Measurements from ENCODE around the gene ITGBL1.

ITGBL1 gene

DNA sequence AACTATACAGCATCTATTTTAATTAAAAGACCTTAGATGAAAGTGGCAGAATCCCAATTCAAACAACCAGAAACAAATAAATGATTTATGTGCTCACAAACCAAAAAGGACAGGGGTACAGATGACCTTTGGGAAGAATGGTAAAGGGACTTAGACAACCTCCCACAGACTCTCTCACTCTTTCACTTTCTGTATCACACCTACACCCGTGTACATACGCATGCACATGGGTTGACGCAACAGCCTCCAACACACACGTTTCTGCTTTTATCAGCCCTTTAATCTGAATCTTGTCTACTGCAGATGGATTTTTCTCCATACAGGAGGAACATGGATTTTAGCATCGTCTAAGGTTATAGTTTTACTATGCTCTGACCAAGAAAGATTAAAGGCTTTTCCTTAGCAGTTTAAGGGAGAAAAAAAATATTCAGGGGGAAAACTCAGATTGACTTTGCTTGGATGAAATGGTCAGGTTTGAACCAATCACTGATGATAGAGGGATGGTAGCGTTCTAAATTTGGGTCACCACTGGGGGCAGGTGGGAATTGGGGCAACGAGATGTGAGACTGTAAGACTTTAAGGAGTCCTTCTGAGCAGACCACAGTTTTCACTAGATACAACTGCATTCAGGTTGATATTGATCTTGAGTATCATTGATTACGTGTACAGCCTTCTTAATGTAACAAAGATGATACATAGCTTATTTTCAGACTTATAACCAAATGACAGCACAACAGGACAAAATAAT, 166.1 kb downstream of the ITGBL1 start:
- Histone ChIP-seq H3K9me3 (ENCODE audit: insufficient read depth, low read depth, low read length) (no peaks in the 10 kb centered on the region), H3K4me1 (ENCODE audit: insufficient read depth, low read length, poor library complexity, severe bottlenecking) (no peaks in the 10 kb centered on the region), H3K4me2 (ENCODE audit: low read depth, low read length, poor library complexity, severe bottlenecking) (no peak overlapping the region), H3K27me3 (ENCODE audit: insufficient read depth, low read length, poor library complexity, severe bottlenecking) (no peaks in the 10 kb centered on the region), H3F3A (ENCODE audit: low read depth) (no peaks in the 10 kb centered on the region), H3K4me3 (ENCODE audit: low read length, poor library complexity, severe bottlenecking) (no peak overlapping the region), H2AFZ (ENCODE audit: low read length) (no peak overlapping the region), H3K79me2 (ENCODE audit: insufficient read depth, low read length) (no peaks in the 10 kb centered on the region), H3K36me3 (ENCODE audit: insufficient read depth, low read length) (no peaks in the 10 kb centered on the region), H3K9me2 (replicated peaks; ENCODE audit: low read depth, low read length) (no peaks in the 10 kb centered on the region), H4K20me1 (ENCODE audit: insufficient read depth, low read length, poor library complexity, severe bottlenecking) (no peaks in the 10 kb centered on the region), H3K9ac (ENCODE audit: low read depth, low read length, poor library complexity, severe bottlenecking) (no peak overlapping the region)
- TF ChIP-seq, protein P1, sequence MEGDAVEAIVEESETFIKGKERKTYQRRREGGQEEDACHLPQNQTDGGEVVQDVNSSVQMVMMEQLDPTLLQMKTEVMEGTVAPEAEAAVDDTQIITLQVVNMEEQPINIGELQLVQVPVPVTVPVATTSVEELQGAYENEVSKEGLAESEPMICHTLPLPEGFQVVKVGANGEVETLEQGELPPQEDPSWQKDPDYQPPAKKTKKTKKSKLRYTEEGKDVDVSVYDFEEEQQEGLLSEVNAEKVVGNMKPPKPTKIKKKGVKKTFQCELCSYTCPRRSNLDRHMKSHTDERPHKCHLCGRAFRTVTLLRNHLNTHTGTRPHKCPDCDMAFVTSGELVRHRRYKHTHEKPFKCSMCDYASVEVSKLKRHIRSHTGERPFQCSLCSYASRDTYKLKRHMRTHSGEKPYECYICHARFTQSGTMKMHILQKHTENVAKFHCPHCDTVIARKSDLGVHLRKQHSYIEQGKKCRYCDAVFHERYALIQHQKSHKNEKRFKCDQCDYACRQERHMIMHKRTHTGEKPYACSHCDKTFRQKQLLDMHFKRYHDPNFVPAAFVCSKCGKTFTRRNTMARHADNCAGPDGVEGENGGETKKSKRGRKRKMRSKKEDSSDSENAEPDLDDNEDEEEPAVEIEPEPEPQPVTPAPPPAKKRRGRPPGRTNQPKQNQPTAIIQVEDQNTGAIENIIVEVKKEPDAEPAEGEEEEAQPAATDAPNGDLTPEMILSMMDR (conservative IDR thresholded peaks at IDR 0.05; ENCODE audit: low read length) = no peak
- TF ChIP-seq EZH2phosphoT487 (IDR thresholded peaks at IDR 0.05; ENCODE audit: borderline replicate concordance) = no peak

DNA sequence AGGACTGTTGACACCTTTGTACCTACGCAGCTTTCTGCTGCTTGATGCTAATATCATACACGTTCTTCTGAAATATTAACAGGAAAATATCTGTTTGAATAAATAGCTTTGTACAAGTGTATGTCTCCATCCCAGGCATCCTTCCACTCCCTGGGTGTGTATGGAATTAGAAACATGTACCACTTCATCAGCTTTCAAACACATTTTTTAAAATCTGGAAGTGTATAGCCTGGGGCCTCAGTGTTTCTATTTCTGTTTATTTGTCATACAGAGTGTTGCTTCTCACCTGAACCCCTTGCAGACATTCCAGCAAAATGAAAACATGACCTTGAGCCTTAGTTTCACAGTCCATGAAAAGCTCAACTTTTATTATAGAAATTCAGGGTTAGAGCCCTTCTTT, 168.6 kb downstream of the ITGBL1 start:
- no peaks in the 10 kb centered on the region for H3F3A ChIP-seq (ENCODE audit: low read depth)
- no peak overlapping the region for H3K9ac ChIP-seq (ENCODE audit: low read depth, low read length, poor library complexity, severe bottlenecking)
- H3K36me3 ChIP-seq (ENCODE audit: insufficient read depth, low read length) = no peaks in the 10 kb centered on the region
- no peak overlapping the region for H3K4me3 ChIP-seq (ENCODE audit: low read length, poor library complexity, severe bottlenecking)
- H3K9me3 ChIP-seq (ENCODE audit: insufficient read depth, low read depth, low read length) = no peaks in the 10 kb centered on the region
- no peak for TF ChIP-seq EZH2phosphoT487 (IDR thresholded peaks at IDR 0.05; ENCODE audit: borderline replicate concordance)
- TF ChIP-seq, protein P1 (conservative IDR thresholded peaks at IDR 0.05; ENCODE audit: low read length) = no peak
- H2AFZ ChIP-seq (ENCODE audit: low read length) = no peak overlapping the region
- no peaks in the 10 kb centered on the region for H3K9me2 ChIP-seq (replicated peaks; ENCODE audit: low read depth, low read length)
- no peaks in the 10 kb centered on the region for H4K20me1 ChIP-seq (ENCODE audit: insufficient read depth, low read length, poor library complexity, severe bottlenecking)
- no peak overlapping the region for H3K4me2 ChIP-seq (ENCODE audit: low read depth, low read length, poor library complexity, severe bottlenecking)
- no peaks in the 10 kb centered on the region for H3K27me3 ChIP-seq (ENCODE audit: insufficient read depth, low read length, poor library complexity, severe bottlenecking)
- no peaks in the 10 kb centered on the region for H3K79me2 ChIP-seq (ENCODE audit: insufficient read depth, low read length)
- H3K4me1 ChIP-seq (ENCODE audit: insufficient read depth, low read length, poor library complexity, severe bottlenecking) = peaks cover 12% of the 10 kb centered on the region

DNA sequence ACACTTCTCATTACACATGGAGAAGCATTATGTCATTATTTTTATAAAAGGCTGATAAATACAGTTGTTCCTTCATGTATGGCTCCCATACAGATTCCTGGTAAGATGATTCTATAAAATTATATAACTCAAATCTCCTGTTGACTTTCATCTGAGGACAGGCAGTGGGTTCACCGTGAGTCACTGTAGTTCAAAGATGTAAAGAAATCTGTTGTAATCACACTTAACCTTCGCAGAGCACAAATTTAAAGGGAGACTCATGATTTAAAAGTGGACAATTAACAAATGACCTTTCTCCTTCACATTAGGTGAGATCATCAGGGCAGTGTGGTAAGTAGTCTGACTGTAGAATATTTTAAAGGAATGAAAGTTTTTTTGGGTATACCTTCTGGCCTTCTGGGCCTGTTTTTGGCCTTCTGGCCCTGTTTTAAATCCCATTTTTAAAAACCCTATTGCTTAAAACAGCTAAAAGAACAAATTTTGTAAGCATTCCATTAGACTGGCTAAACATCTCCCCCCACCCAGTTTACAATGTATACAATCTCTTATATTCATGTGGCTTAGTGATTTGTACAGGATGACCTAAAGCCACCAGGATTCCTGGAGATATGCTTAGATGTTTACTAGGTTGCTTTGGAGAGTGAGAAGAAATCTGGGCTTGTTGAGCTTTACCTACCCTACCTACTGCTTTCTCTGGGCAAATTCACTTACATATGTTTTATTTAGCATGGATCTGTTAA, 171.2 kb downstream of the ITGBL1 start:
- TF ChIP-seq EZH2phosphoT487 (IDR thresholded peaks at IDR 0.05; ENCODE audit: borderline replicate concordance) = no peak
- TF ChIP-seq, protein P1 (conservative IDR thresholded peaks at IDR 0.05; ENCODE audit: low read length) = no peak
- no peak overlapping the region for H3K9ac ChIP-seq (ENCODE audit: low read depth, low read length, poor library complexity, severe bottlenecking)
- H3K4me1 ChIP-seq (ENCODE audit: insufficient read depth, low read length, poor library complexity, severe bottlenecking) = peaks cover 26% of the 10 kb centered on the region
- H4K20me1 ChIP-seq (ENCODE audit: insufficient read depth, low read length, poor library complexity, severe bottlenecking) = no peaks in the 10 kb centered on the region
- no peaks in the 10 kb centered on the region for H3F3A ChIP-seq (ENCODE audit: low read depth)
- H3K4me2 ChIP-seq (ENCODE audit: low read depth, low read length, poor library complexity, severe bottlenecking) = peak overlapping the region; percentile 23
- H3K27me3 ChIP-seq (ENCODE audit: insufficient read depth, low read length, poor library complexity, severe bottlenecking) = no peaks in the 10 kb centered on the region
- no peak overlapping the region for H3K4me3 ChIP-seq (ENCODE audit: low read length, poor library complexity, severe bottlenecking)
- no peaks in the 10 kb centered on the region for H3K36me3 ChIP-seq (ENCODE audit: insufficient read depth, low read length)
- peak overlapping the region; percentile 36; the same call in 1 of the 2 replicates for H2AFZ ChIP-seq (ENCODE audit: low read length)
- no peaks in the 10 kb centered on the region for H3K9me2 ChIP-seq (replicated peaks; ENCODE audit: low read depth, low read length)
- no peaks in the 10 kb centered on the region for H3K9me3 ChIP-seq (ENCODE audit: insufficient read depth, low read depth, low read length)
- no peaks in the 10 kb centered on the region for H3K79me2 ChIP-seq (ENCODE audit: insufficient read depth, low read length)

Measured in Loucy (cell line).